T-helper 1 cell treated with Interleukin-12 subunit alpha and Interleukin-12 subunit beta and Interleukin-4 antibody, amounts not matched to agents 30 μg/mL and 1 μg/mL, for 36 hours (primary cell): ENCODE measurements around the gene SOX9.

Experiments
- H3K27ac Mint-ChIP-seq: one replicate; pipeline ENCODE4 v1.8.0; 2021; ENCODE audit warnings: mild to moderate bottlenecking, mixed read lengths
- H3K27me3 Mint-ChIP-seq: one replicate; pipeline ENCODE4 v1.8.0; 2021; ENCODE audit warnings: low read depth, mixed read lengths
- H3K36me3 Mint-ChIP-seq: one replicate; pipeline ENCODE4 v1.8.0; 2021; ENCODE audit warnings: low read depth, mixed read lengths
- H3K4me1 Mint-ChIP-seq: one replicate; pipeline ENCODE4 v1.8.0; 2021; ENCODE audit warnings: low read depth, mixed read lengths
- H3K4me3 Mint-ChIP-seq: one replicate; pipeline ENCODE4 v1.8.0; 2021; ENCODE audit warnings: mild to moderate bottlenecking, moderate library complexity, mixed read lengths
- H3K9me3 Mint-ChIP-seq: one replicate; pipeline ENCODE4 v1.8.0; 2021; ENCODE audit warnings: mixed read lengths

SOX9 gene

DNA sequence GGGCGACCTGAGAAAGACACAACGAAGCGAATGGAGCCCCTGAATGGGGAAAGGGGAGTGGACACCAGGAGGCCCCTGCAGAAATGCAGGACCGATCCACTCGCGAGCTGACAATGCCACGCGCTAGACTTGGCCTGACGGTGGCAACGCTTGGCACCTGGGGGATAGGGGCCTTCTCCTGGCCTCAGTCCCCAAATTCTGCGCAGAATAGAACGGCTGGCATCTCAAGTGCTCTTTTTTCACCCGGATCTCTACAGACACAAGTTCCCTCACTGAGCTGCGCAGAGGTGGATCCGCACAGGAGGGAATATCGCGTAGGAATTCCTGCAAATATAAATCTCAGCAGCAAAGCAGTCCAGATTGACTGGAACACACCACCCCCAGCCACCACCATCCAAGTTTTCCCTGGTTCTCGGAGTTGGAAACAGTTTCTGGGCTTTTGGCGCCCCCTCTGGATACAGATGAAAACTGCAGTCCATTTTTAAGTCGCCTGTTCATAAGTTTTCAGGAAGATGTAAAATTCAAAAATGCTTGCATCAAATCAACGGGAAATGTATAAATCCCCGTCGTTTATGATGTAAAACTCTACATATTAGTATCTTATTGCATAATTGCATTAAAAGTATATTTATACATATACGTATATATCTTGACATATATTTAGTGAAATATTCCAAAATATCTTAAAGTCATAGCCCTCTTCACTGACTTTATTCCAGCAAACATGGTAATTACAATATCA lies 2.3 kb upstream of the SOX9 start:
- Mint-ChIP-seq H3K27ac (peak overlapping the region; percentile 59), H3K36me3 (peaks cover 2% of the 10 kb centered on the region), H3K4me1 (peaks cover 3% of the 10 kb centered on the region), H3K27me3 (peaks cover 78% of the 10 kb centered on the region), H3K9me3 (no peaks in the 10 kb centered on the region), H3K4me3 (no peak overlapping the region)

DNA sequence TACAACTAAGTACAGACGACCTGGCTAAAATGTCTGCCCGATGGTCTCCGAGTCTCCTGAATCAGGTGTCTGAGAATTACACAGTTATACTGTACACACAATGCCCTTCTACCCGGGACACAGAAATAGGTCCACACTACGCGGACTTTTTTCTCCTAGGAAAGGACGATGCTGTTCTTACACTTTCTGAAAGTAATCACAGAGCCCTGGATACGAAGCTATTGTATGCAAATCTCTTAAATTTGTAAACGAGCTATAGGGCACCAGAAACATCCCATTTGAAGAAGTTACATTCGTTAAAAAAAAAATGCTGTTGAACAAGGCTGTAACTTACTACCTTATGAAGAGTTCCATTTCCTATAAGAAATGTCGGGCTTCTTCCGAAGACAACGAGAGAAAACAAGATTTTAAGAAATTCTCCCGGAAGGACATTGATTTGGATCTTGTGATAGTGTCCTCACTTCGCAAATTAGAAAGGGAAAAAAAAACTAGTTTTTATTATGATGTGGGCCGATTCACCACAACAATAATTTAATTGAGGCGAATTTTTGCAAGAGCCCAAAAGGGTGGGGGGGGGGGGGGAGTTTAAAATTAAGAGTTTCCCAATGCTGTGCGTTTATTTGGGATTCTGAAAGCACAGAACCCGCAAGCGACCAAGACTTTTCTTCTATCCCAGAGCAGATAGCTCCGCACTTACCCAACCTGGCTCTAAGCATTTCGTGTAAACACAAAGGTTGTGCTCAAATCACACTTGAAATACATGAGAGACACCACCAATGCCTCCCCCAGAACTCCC lies 1.5 kb upstream of the SOX9 start:
- Mint-ChIP-seq H3K9me3 (no peaks in the 10 kb centered on the region), H3K27me3 (peaks cover 80% of the 10 kb centered on the region)

DNA sequence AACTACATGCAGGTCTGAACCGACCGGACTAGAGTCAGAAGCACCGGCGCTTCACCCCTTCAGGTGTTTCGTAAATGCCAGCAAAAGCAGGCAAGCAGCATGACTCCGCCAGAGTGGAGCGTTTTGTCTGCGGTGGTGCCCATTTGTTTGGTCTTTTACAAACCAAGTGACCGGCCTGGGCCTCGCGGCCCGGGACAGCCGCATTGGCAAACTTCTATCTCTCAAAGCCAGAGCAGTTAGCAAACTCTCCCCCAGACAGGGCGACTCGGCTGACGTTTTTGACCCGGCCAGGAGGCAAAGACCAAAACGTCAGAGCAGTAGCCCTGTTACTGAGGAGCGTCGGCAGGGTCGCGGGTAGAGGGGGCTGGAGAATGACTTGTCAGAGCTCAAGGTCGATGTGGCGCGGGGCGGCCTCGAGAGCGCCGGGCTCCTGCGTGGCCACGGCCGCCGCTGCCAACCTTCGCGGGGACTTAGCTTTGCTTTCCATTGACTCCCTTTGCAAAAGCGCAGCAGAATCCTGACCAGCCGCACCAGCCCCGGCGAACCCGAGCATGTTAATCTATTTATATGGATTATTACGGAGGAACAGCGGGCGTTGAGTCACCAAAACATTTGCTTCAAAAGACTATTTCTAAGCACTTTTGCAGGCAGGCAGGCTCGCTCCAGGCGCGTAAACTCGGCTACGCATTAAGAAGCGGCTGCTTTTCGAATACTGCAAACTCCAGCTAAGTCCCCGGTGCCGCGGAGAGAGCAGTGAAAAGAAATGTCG lies 763 bp upstream of the SOX9 start:
- Mint-ChIP-seq H3K9me3 (no peaks in the 10 kb centered on the region), H3K4me1 (peaks cover 3% of the 10 kb centered on the region), H3K27ac (peak overlapping the region; percentile 68), H3K27me3 (peaks cover 84% of the 10 kb centered on the region), H3K4me3 (no peak overlapping the region), H3K36me3 (peaks cover 6% of the 10 kb centered on the region)

More for the DNA sequence above, 1.5 kb upstream of the SOX9 start:
- Mint-ChIP-seq H3K4me1 (peaks cover 3% of the 10 kb centered on the region), H3K27ac (peak overlapping the region; percentile 15), H3K4me3 (no peak overlapping the region), H3K36me3 (peaks cover 4% of the 10 kb centered on the region)

DNA sequence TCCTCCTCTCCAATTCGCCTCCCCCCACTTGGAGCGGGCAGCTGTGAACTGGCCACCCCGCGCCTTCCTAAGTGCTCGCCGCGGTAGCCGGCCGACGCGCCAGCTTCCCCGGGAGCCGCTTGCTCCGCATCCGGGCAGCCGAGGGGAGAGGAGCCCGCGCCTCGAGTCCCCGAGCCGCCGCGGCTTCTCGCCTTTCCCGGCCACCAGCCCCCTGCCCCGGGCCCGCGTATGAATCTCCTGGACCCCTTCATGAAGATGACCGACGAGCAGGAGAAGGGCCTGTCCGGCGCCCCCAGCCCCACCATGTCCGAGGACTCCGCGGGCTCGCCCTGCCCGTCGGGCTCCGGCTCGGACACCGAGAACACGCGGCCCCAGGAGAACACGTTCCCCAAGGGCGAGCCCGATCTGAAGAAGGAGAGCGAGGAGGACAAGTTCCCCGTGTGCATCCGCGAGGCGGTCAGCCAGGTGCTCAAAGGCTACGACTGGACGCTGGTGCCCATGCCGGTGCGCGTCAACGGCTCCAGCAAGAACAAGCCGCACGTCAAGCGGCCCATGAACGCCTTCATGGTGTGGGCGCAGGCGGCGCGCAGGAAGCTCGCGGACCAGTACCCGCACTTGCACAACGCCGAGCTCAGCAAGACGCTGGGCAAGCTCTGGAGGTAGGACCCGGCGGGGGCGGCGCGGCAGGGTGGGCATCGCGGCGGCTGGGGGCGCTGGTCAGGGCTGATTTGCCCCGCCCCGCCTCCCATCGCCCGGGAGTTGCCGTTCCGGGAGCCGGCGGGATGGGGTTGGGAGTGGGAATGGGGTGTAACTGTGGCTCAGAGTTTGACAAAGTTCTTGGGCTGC lies 567 bp downstream of the SOX9 start:
- H3K27ac Mint-ChIP-seq: peak overlapping the region; percentile 52
- no peak overlapping the region for H3K4me3 Mint-ChIP-seq
- H3K4me1 Mint-ChIP-seq: peaks cover 3% of the 10 kb centered on the region
- H3K27me3 Mint-ChIP-seq: peaks cover 76% of the 10 kb centered on the region
- H3K9me3 Mint-ChIP-seq: no peaks in the 10 kb centered on the region
- peaks cover 6% of the 10 kb centered on the region for H3K36me3 Mint-ChIP-seq

DNA sequence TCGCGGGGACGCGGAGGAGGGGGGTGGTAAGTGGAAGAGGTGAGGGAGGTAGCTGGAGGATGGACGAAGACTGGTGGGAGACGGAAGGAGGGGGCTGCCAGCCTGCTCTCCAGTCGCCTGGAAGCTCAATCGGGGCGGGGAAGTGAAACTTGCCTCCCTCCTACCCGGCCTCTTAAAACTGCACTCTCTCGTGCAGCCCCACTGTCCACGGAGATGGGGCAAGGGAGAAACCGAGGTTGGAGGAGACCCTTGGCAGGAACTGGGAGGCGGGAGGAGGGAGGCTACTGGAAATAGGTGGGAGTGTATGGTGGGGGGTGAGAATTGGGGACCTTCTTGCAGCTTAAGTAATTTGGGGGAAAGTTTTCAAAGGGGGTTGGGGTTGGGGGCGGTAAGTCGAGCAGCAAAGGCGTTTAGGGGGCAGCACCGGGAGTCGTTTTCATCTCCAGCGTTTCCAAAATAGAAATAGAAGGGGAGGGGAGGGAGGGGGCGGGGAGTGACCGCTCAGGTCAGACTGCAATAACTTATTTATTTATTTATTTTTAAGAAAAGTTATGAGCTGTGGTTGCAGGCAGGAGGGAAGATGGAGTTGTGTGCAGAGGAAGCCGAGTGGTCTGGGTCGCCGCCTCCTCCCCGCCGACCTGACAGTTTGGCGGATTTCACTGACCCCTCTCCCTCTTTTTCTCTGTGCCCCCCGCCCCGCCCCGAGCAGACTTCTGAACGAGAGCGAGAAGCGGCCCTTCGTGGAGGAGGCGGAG lies 1.4 kb downstream of the SOX9 start:
- Mint-ChIP-seq H3K9me3 (no peaks in the 10 kb centered on the region), H3K27ac (peak overlapping the region; percentile 52), H3K4me3 (no peak overlapping the region), H3K36me3 (peaks cover 6% of the 10 kb centered on the region), H3K27me3 (peaks cover 68% of the 10 kb centered on the region), H3K4me1 (peaks cover 3% of the 10 kb centered on the region)

DNA sequence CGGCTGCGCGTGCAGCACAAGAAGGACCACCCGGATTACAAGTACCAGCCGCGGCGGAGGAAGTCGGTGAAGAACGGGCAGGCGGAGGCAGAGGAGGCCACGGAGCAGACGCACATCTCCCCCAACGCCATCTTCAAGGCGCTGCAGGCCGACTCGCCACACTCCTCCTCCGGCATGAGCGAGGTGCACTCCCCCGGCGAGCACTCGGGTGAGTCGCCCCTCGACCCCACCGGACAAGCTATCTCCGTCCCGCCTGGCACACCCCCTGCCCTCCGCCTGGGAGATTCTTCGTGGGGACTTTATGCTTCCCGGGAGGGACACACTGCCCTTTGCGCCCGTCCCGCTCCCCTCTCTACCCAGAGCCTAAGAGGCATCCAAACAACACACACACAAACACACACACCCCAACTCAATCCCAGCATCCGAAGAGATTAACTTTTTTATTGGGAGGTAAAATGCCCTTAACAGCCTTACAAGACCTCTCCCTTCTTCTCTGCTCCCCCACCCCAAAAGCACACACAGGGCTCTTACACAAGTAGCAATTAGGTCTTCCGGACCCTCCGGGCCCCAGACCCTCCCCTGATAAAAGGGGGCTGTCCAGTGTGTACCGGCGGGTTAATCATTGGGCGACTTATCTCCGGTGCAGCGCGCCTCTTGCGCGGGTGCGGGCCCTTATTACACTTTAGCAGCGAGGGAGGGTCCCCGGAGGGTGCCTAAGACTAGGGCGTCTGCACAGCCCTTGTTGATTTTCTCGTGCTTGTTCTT lies 2.1 kb downstream of the SOX9 start:
- Mint-ChIP-seq H3K27me3 (peaks cover 63% of the 10 kb centered on the region), H3K27ac (peak overlapping the region; percentile 29), H3K36me3 (peaks cover 6% of the 10 kb centered on the region), H3K9me3 (no peaks in the 10 kb centered on the region), H3K4me3 (no peak overlapping the region), H3K4me1 (peaks cover 3% of the 10 kb centered on the region)

DNA sequence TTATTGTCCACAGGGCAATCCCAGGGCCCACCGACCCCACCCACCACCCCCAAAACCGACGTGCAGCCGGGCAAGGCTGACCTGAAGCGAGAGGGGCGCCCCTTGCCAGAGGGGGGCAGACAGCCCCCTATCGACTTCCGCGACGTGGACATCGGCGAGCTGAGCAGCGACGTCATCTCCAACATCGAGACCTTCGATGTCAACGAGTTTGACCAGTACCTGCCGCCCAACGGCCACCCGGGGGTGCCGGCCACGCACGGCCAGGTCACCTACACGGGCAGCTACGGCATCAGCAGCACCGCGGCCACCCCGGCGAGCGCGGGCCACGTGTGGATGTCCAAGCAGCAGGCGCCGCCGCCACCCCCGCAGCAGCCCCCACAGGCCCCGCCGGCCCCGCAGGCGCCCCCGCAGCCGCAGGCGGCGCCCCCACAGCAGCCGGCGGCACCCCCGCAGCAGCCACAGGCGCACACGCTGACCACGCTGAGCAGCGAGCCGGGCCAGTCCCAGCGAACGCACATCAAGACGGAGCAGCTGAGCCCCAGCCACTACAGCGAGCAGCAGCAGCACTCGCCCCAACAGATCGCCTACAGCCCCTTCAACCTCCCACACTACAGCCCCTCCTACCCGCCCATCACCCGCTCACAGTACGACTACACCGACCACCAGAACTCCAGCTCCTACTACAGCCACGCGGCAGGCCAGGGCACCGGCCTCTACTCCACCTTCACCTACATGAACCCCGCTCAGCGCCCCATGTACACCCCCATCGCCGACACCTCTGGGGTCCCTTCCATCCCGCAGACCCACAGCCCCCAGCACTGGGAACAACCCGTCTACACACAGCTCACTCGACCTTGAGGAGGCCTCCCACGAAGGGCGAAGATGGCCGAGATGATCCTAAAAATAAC lies 3.0 kb downstream of the SOX9 start:
- Mint-ChIP-seq H3K36me3 (peaks cover 4% of the 10 kb centered on the region), H3K4me1 (peaks cover 2% of the 10 kb centered on the region), H3K27me3 (peaks cover 55% of the 10 kb centered on the region), H3K4me3 (no peak overlapping the region), H3K9me3 (no peaks in the 10 kb centered on the region), H3K27ac (peak overlapping the region; percentile 67)

DNA sequence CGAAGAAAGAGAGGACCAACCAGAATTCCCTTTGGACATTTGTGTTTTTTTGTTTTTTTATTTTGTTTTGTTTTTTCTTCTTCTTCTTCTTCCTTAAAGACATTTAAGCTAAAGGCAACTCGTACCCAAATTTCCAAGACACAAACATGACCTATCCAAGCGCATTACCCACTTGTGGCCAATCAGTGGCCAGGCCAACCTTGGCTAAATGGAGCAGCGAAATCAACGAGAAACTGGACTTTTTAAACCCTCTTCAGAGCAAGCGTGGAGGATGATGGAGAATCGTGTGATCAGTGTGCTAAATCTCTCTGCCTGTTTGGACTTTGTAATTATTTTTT lies 3.6 kb downstream of the SOX9 start:
- Mint-ChIP-seq H3K36me3 (peaks cover 4% of the 10 kb centered on the region), H3K4me3 (no peak overlapping the region), H3K27me3 (peaks cover 49% of the 10 kb centered on the region), H3K4me1 (no peaks in the 10 kb centered on the region), H3K27ac (peak overlapping the region; percentile 67), H3K9me3 (no peaks in the 10 kb centered on the region)

DNA sequence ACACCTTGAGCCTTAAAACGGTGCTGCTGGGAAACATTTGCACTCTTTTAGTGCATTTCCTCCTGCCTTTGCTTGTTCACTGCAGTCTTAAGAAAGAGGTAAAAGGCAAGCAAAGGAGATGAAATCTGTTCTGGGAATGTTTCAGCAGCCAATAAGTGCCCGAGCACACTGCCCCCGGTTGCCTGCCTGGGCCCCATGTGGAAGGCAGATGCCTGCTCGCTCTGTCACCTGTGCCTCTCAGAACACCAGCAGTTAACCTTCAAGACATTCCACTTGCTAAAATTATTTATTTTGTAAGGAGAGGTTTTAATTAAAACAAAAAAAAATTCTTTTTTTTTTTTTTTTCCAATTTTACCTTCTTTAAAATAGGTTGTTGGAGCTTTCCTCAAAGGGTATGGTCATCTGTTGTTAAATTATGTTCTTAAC lies 4.4 kb downstream of the SOX9 start:
- Mint-ChIP-seq H3K4me3 (no peak overlapping the region), H3K27ac (no peak overlapping the region), H3K9me3 (no peaks in the 10 kb centered on the region), H3K4me1 (no peaks in the 10 kb centered on the region), H3K36me3 (peaks cover 4% of the 10 kb centered on the region), H3K27me3 (peaks cover 40% of the 10 kb centered on the region)

DNA sequence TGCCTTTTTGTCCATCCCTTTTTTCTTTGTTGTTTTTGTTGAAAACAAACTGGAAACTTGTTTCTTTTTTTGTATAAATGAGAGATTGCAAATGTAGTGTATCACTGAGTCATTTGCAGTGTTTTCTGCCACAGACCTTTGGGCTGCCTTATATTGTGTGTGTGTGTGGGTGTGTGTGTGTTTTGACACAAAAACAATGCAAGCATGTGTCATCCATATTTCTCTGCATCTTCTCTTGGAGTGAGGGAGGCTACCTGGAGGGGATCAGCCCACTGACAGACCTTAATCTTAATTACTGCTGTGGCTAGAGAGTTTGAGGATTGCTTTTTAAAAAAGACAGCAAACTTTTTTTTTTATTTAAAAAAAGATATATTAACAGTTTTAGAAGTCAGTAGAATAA lies 4.9 kb downstream of the SOX9 start:
- H3K27ac Mint-ChIP-seq: no peak overlapping the region
- no peak overlapping the region for H3K4me3 Mint-ChIP-seq
- peaks cover 4% of the 10 kb centered on the region for H3K36me3 Mint-ChIP-seq
- peaks cover 35% of the 10 kb centered on the region for H3K27me3 Mint-ChIP-seq
- no peaks in the 10 kb centered on the region for H3K9me3 Mint-ChIP-seq
- H3K4me1 Mint-ChIP-seq: no peaks in the 10 kb centered on the region

DNA sequence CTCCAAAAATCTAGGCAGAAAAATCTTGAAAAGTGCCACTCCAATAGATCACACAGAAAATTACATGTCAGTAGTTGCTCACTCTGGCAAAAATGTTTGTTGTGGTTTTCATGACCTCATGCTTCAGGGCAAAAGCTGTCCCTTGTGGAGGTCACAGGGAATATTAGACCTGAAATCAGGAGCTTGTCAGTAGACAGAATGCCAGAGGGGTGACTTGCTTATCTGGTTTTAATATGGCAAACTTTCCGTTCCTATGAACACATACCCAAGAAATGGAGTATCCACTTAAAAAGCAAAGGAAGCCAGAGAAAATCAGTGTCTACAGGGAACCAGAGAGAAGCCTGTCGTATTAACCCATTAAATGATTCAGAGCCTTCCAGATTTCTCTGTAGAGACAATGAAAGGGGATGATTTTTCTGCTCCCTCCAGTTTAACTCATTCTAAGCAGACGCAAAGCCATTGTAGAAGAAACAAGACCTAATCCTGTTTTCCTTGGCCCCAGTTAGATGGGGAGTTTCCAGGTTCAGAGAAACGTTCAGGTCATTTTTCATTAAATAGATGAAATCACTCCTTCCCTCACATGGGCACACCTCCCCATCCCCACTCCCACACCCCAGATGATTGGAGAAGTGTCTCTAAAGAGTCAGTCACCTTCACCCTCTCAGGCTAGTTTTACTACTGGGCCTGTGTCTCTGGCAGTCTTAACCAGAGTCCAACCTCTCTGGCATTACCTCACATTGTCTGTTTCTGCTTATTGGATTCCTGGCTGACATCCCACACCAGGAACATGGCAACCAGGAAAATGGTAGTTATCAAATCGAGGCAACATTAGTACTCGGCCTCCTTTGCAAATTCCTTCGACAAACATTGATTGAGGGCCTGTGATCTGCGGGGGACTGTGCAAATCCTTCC lies 6.0 kb downstream of the SOX9 start:
- Mint-ChIP-seq H3K36me3 (peaks cover 4% of the 10 kb centered on the region), H3K27ac (no peak overlapping the region), H3K27me3 (peaks cover 28% of the 10 kb centered on the region), H3K9me3 (no peaks in the 10 kb centered on the region), H3K4me1 (no peaks in the 10 kb centered on the region), H3K4me3 (no peak overlapping the region)
